Measurements from ENCODE around the gene PRELID1.

The PRELID1 gene

GRCh38 chr5:177343777-177344176 lies 40.2 kb downstream of the PRELID1 start:
- H3K36me3 ChIP-seq: peaks cover 7 to 49% (median 23%) of the 10 kb centered on the region in 3 donors
- peaks cover 0 to 26% (median 12%) of the 10 kb centered on the region in 4 donors for H3K4me1 ChIP-seq
- no peak for DNase-seq
- H3K27ac ChIP-seq: no peak overlapping the region
- no peaks in the 10 kb centered on the region for H3K27me3 ChIP-seq
- no peaks in the 10 kb centered on the region for H3K9me3 ChIP-seq
- intact Hi-C loops (cut with DNase I; ENCODE audit: low total_unique reads): no loop called here
- no peak overlapping the region for H3K4me3 ChIP-seq
- no peak for TF ChIP-seq CTCF (IDR thresholded peaks at IDR 0.05)

- intact Hi-C loops (cut with DNase I; ENCODE audit: low total_unique reads): no loop called here
- Histone ChIP-seq H3K27ac (no peak overlapping the region), H3K9me3 (no peaks in the 10 kb centered on the region), H3K4me3 (no peak overlapping the region), H3K36me3 (peaks cover 7 to 49% (median 23%) of the 10 kb centered on the region in 3 donors), H3K4me1 (peaks cover 0 to 33% (median 19%) of the 10 kb centered on the region in 4 donors), H3K27me3 (no peaks in the 10 kb centered on the region)
- TF ChIP-seq CTCF (IDR thresholded peaks at IDR 0.05): no peak
- DNase-seq: no peak
These were observed 41.3 kb downstream of the PRELID1 start for GRCh38 chr5:177344891-177345290.

- no peak for TF ChIP-seq CTCF (IDR thresholded peaks at IDR 0.05)
- no peak overlapping the region for H3K27ac ChIP-seq
- H3K4me1 ChIP-seq: peaks cover 0 to 45% (median 30%) of the 10 kb centered on the region in 4 donors
These were observed 43.2 kb downstream of the PRELID1 start for GRCh38 chr5:177346820-177347219.

GRCh38 chr5:177347699-177348098 lies 44.1 kb downstream of the PRELID1 start:
- no peak for TF ChIP-seq CTCF (IDR thresholded peaks at IDR 0.05)
- peaks cover 7 to 34% (median 17%) of the 10 kb centered on the region in 3 donors for H3K36me3 ChIP-seq
- intact Hi-C loops (cut with DNase I; ENCODE audit: low total_unique reads): no loop called here

More at GRCh38 chr5:177346820-177347219, 43.2 kb downstream of the PRELID1 start:
- Histone ChIP-seq H3K9me3 (no peaks in the 10 kb centered on the region), H3K4me3 (no peak overlapping the region), H3K36me3 (peaks cover 7 to 38% (median 17%) of the 10 kb centered on the region in 3 donors), H3K27me3 (no peaks in the 10 kb centered on the region)
- DNase-seq: no peak
- intact Hi-C loops (cut with DNase I; ENCODE audit: low total_unique reads): no loop called here

GRCh38 chr5:177349362-177349647 lies 45.7 kb downstream of the PRELID1 start:
- no peaks in the 10 kb centered on the region for H3K27me3 ChIP-seq
- H3K4me1 ChIP-seq: peaks cover 0 to 50% (median 30%) of the 10 kb centered on the region in 4 donors
- no peak overlapping the region for H3K27ac ChIP-seq
- no peak for DNase-seq
- intact Hi-C loops (cut with DNase I; ENCODE audit: low total_unique reads): no loop called here
- H3K36me3 ChIP-seq: peaks cover 7 to 25% (median 13%) of the 10 kb centered on the region in 3 donors
- H3K9me3 ChIP-seq: no peaks in the 10 kb centered on the region
- H3K4me3 ChIP-seq: no peak overlapping the region
- no peak for TF ChIP-seq CTCF (IDR thresholded peaks at IDR 0.05)

More at GRCh38 chr5:177347699-177348098, 44.1 kb downstream of the PRELID1 start:
- H3K27ac ChIP-seq: no peak overlapping the region
- no peak for DNase-seq
- H3K27me3 ChIP-seq: no peaks in the 10 kb centered on the region
- H3K4me3 ChIP-seq: no peak overlapping the region
- H3K9me3 ChIP-seq: no peaks in the 10 kb centered on the region
- H3K4me1 ChIP-seq: peaks cover 0 to 50% (median 30%) of the 10 kb centered on the region in 4 donors

GRCh38 chr5:177349762-177350161 lies 46.2 kb downstream of the PRELID1 start:
- H3K27ac ChIP-seq: no peak overlapping the region
- H3K27me3 ChIP-seq: no peaks in the 10 kb centered on the region
- no peak for TF ChIP-seq CTCF (IDR thresholded peaks at IDR 0.05)
- peaks cover 0 to 50% (median 30%) of the 10 kb centered on the region in 4 donors for H3K4me1 ChIP-seq
- H3K4me3 ChIP-seq: peak overlapping the region; percentile 70 to 90
- H3K9me3 ChIP-seq: no peaks in the 10 kb centered on the region
- intact Hi-C loops (cut with DNase I; ENCODE audit: low total_unique reads): no loop called here
- H3K36me3 ChIP-seq: peaks cover 7 to 22% (median 13%) of the 10 kb centered on the region in 3 donors
- DNase-seq: no peak

Data from tibial artery (tissue), 4 donors.